Mesendoderm (in vitro differentiated cells): ENCODE measurements around the gene RHOV. TPM values are rescaled to one million over a fixed set of nuclear protein-coding genes. Genes with fewer than 3 reads are reported as not detected.

Experiments
- DNase-seq: peaks from one replicate; pipeline ENCODE4 v3.0.0; 2013
- H2AK5ac ChIP-seq: 2 replicates; pipeline ENCODE4 v1.6.1; 2013; ENCODE audit warnings: low read length, inconsistent platforms
- H2BK120ac ChIP-seq: 2 replicates; pipeline ENCODE4 v1.6.1; 2013; ENCODE audit warnings: low read depth, mild to moderate bottlenecking, low read length, moderate library complexity, mixed read lengths
- H2BK15ac ChIP-seq: replicated peaks from 2 replicates; pipeline ENCODE4 v1.6.1; 2013; ENCODE audit warnings: low read depth, mild to moderate bottlenecking, moderate library complexity
- H2BK5ac ChIP-seq: 2 replicates; pipeline ENCODE4 v1.6.1; 2013; ENCODE audit warnings: low read length, inconsistent platforms
- H3K18ac ChIP-seq: 2 replicates; pipeline ENCODE4 v1.6.1; 2013; ENCODE audit warnings: mild to moderate bottlenecking, low read length, mixed read lengths
- H3K23ac ChIP-seq: one replicate; pipeline ENCODE4 v1.6.1; 2013; ENCODE audit warnings: low read length
- H3K27ac ChIP-seq: 2 replicates; pipeline ENCODE4 v1.5.1; 2013; ENCODE audit warnings: low read depth, mild to moderate bottlenecking, inconsistent platforms, low read length, moderate library complexity
- H3K27me3 ChIP-seq: 2 replicates; pipeline ENCODE4 v1.6.1; 2013; ENCODE audit warnings: low read length, control low read depth, mild to moderate bottlenecking, inconsistent platforms; ENCODE audit not compliant: insufficient read depth, poor library complexity
- H3K36me3 ChIP-seq: 2 replicates; pipeline ENCODE4 v1.6.1; 2013; ENCODE audit warnings: low read length, inconsistent platforms; ENCODE audit not compliant: control insufficient read depth, insufficient read depth
- H3K4ac ChIP-seq: one replicate; pipeline ENCODE4 v1.6.1; 2013; ENCODE audit warnings: low read depth, mild to moderate bottlenecking, low read length, moderate library complexity
- H3K4me1 ChIP-seq: 2 replicates; pipeline ENCODE4 v1.6.1; 2013; ENCODE audit warnings: low read depth, low read length, inconsistent platforms; ENCODE audit not compliant: control insufficient read depth
- H3K4me2 ChIP-seq: 2 replicates; pipeline ENCODE4 v1.6.1; 2013; ENCODE audit warnings: low read length
- H3K4me3 ChIP-seq: 2 replicates; pipeline ENCODE4 v1.5.1; 2013; ENCODE audit warnings: mild to moderate bottlenecking, low read length
- H3K56ac ChIP-seq: one replicate; pipeline ENCODE4 v1.6.1; 2013; ENCODE audit warnings: low read length
- H3K79me1 ChIP-seq: 2 replicates; pipeline ENCODE4 v1.6.1; 2013; ENCODE audit warnings: low read length, inconsistent platforms
- H3K79me2 ChIP-seq: 2 replicates; pipeline ENCODE4 v1.6.1; 2013; ENCODE audit warnings: mild to moderate bottlenecking, low read length; ENCODE audit not compliant: control insufficient read depth, insufficient read depth
- H3K9ac ChIP-seq: 2 replicates; pipeline ENCODE4 v1.6.1; 2013; ENCODE audit warnings: low read length, inconsistent platforms
- H4K5ac ChIP-seq: one replicate; pipeline ENCODE4 v1.6.1; 2013; ENCODE audit warnings: low read length
- H4K8ac ChIP-seq: one replicate; pipeline ENCODE4 v1.6.1; 2013; ENCODE audit warnings: low read depth, mild to moderate bottlenecking, control low read depth, low read length, moderate library complexity
- whole genome bisulfite sequencing: extraction: QIAGEN DNeasy Blood & Tissue Kit; methylation state at CpG from one replicate; pipeline ENCODE4 v1.1.7; 2013; ENCODE audit warnings: low lambda C conversion rate, missing lambda C conversion rate; ENCODE audit not compliant: insufficient coverage; ENCODE audit errors: extremely low coverage; 5-methylcytosine and 5-hydroxymethylcytosine counted together
- small RNA-seq: library from polyadenylated mRNA; stranded (forward); fragments of <200 nt; extraction: miRNeasy Mini kit (QIAGEN cat#:217004); gene quantifications from one replicate; pipeline ENCODE3, GENCODE V24; 2013; ENCODE audit not compliant: insufficient read depth

The RHOV gene

GRCh38 chr15:40825661-40826422, 48.2 kb downstream of the RHOV start:
- Histone ChIP-seq H2AK5ac (no peak overlapping the region), H3K23ac (no peak overlapping the region), H3K18ac (no peak overlapping the region), H3K4ac (no peak overlapping the region), H3K4me1 (no peaks in the 10 kb centered on the region), H3K79me2 (no peaks in the 10 kb centered on the region), H3K4me2 (no peak overlapping the region), H3K36me3 (no peaks in the 10 kb centered on the region), H2BK120ac (no peak overlapping the region), H2BK5ac (no peak overlapping the region), H3K9ac (no peak overlapping the region), H3K79me1 (no peaks in the 10 kb centered on the region), H4K8ac (no peak overlapping the region), H2BK15ac (no peak overlapping the region), H4K5ac (no peak overlapping the region), H3K4me3 (no peak overlapping the region), H3K27ac (no peak overlapping the region), H3K56ac (no peak overlapping the region), H3K27me3 (no peaks in the 10 kb centered on the region)
- DNase-seq, result no peak
- WGBS, result no CpG with 5 or more reads among the region's 5 CpGs

- no peak overlapping the region for H3K27ac ChIP-seq
- no peaks in the 10 kb centered on the region for H3K4me1 ChIP-seq
- H3K27me3 ChIP-seq, result no peaks in the 10 kb centered on the region
- H4K5ac ChIP-seq, result no peak overlapping the region
- WGBS, result no CpG with 5 or more reads among the region's 1 CpG
- no peak for DNase-seq
- no peaks in the 10 kb centered on the region for H3K79me2 ChIP-seq
- no peak overlapping the region for H3K56ac ChIP-seq
- H2BK5ac ChIP-seq, result no peak overlapping the region
- no peak overlapping the region for H3K4ac ChIP-seq
- no peaks in the 10 kb centered on the region for H3K36me3 ChIP-seq
- H3K4me3 ChIP-seq, result no peak overlapping the region
- no peak overlapping the region for H3K23ac ChIP-seq
- H2BK15ac ChIP-seq, result no peak overlapping the region
- H3K9ac ChIP-seq, result no peak overlapping the region
- H3K4me2 ChIP-seq, result no peak overlapping the region
- no peak overlapping the region for H3K18ac ChIP-seq
- no peak overlapping the region for H2AK5ac ChIP-seq
- no peak overlapping the region for H4K8ac ChIP-seq
- H2BK120ac ChIP-seq, result no peak overlapping the region
- H3K79me1 ChIP-seq, result no peaks in the 10 kb centered on the region
Observed at GRCh38 chr15:40823572-40824343, 50.3 kb downstream of the RHOV start.

Small RNAs within 50 kb of the gene (small RNA-seq; reads per million reads assigned to genes)
- gene AC025166.1, result not detected
